IMR-90 (cell line): ENCODE results near the gene TRHDE.

Experiments
- BHLHE40 ChIP-seq: fragments of 150-350 bp; IDR thresholded peaks from 2 replicates; pipeline ENCODE4 v1.6.1; 2016; ENCODE audit warnings: mild to moderate bottlenecking, low read depth, low read length
- POLR2A ChIP-seq: IDR thresholded peaks from 2 replicates; pipeline ENCODE4 v1.6.1; 2012; ENCODE audit warnings: mild to moderate bottlenecking, low read depth, low read length
- TF ChIP-seq, protein P1 (sequence below): conservative IDR thresholded peaks from 2 replicates; pipeline ENCODE4 v1.5.1; 2012; ENCODE audit warnings: mild to moderate bottlenecking, low read depth, low read length, improper control_type of control experiment

- TF ChIP-seq, protein P1, sequence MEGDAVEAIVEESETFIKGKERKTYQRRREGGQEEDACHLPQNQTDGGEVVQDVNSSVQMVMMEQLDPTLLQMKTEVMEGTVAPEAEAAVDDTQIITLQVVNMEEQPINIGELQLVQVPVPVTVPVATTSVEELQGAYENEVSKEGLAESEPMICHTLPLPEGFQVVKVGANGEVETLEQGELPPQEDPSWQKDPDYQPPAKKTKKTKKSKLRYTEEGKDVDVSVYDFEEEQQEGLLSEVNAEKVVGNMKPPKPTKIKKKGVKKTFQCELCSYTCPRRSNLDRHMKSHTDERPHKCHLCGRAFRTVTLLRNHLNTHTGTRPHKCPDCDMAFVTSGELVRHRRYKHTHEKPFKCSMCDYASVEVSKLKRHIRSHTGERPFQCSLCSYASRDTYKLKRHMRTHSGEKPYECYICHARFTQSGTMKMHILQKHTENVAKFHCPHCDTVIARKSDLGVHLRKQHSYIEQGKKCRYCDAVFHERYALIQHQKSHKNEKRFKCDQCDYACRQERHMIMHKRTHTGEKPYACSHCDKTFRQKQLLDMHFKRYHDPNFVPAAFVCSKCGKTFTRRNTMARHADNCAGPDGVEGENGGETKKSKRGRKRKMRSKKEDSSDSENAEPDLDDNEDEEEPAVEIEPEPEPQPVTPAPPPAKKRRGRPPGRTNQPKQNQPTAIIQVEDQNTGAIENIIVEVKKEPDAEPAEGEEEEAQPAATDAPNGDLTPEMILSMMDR, result no peak
- no peak; the same call in none of the 2 replicates for TF ChIP-seq BHLHE40
- no peak; the same call in 1 of the 2 replicates for TF ChIP-seq POLR2A
Observed at GRCh38 chr12:72296389-72296788, 24.2 kb downstream of the TRHDE start.
